HG03558 (cell line): ENCODE data around the gene ATP10B.
A peak's percentile ranks its signal among the peaks of the same experiment; 100 is the strongest.
"Not testable (repeated sequence)": the region's sequence is repeated elsewhere in the genome, so short reads cannot be mapped to it uniquely, and the experiment has no call there.

Source experiments
- ATAC-seq: cut with Tn5 transposase; IDR thresholded peaks from one replicate; pipeline ENCODE4 v1.9.1; 2021; ENCODE audit warnings: moderate number of reproducible peaks; ENCODE audit not compliant: unreplicated experiment; ENCODE audit errors: extremely low read depth

ATP10B gene

DNA sequence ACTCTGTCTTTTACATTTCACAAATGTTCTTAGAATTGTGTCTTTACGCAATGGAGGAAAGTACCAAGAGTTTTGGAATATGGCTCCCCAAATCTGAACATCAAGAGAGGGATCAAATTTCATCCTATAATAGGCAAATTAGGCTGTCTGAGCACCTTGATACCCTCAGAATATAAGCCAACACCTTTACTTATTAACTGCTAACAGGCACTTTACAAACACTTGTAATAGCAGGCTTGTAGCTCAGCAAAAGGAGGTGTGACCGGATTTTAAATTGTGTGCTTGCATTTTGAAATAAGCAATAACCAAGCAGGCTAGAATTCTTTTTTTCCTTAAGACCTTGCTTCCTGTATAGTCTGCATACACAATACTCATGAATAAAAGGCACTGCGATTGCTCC, 92.0 kb downstream of the ATP10B start:
- no peak for ATAC-seq

DNA sequence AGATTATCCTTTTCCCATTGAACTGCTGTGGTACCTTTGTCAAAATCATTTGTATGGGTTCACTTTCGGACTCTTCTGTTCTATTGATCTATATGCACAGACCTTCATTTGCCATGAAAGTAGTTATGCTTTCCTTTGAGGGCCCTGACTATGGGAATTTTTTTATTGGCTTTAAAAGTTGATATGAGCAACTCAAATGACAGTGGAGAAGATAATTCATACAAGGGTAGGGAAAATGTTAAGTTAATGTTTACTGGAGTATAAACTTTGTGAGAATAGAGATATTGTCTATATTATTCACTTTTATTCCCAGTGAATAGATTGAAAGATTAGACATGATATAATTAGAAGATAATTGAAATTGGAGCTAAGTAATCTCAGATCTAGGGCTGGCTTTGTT, 94.8 kb downstream of the ATP10B start:
- no peak for ATAC-seq

DNA sequence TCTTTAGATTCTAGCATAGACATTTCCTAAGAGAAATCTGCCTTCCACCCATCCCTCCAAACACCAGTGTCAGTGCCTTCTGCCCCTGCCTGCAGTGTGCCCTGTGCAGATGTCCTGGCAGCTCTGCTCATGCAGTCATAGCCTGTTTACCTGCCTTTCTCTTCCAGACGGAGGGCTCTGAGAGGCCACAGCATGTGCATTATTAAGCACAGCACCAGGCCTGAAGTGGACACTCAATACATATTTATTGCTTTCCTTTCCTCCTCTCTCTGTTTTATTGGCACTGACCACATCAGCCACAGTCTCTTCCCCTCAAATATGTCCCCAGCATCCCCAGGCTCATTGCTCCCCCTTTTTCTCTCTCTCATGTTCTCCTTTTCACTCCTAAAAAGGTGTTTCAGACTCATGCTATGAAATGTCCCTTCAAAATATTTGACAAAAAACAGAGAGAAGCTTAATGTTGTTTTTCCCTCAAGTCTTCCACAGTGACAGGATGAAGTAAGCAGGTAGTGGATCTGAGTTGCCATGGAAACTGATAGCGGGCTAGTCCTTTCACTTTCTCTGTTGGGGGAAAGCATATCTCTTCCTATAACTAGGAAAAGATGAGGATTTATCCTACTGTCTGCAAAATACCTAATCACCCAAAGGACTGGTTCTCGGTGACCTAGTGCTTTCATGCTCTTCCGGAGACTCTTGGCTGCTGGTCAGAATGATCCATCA, 100.9 kb downstream of the ATP10B start:
- no peak for ATAC-seq

GRCh38 chr5:160749682-160750081, 102.3 kb downstream of the ATP10B start:
- no peak for ATAC-seq

GRCh38 chr5:160749026-160749425, 103.0 kb downstream of the ATP10B start:
- no peak for ATAC-seq

- no peak for ATAC-seq
Observed at GRCh38 chr5:160747987-160748386, 104.0 kb downstream of the ATP10B start.

- ATAC-seq, result no peak
Observed at GRCh38 chr5:160747559-160747958, 104.5 kb downstream of the ATP10B start.

GRCh38 chr5:160744268-160745101, 107.5 kb downstream of the ATP10B start:
- ATAC-seq, result no peak

GRCh38 chr5:160743027-160743426, 109.0 kb downstream of the ATP10B start:
- ATAC-seq, result no peak

- no peak for ATAC-seq
Observed at GRCh38 chr5:160742446-160742845, 109.6 kb downstream of the ATP10B start.

DNA sequence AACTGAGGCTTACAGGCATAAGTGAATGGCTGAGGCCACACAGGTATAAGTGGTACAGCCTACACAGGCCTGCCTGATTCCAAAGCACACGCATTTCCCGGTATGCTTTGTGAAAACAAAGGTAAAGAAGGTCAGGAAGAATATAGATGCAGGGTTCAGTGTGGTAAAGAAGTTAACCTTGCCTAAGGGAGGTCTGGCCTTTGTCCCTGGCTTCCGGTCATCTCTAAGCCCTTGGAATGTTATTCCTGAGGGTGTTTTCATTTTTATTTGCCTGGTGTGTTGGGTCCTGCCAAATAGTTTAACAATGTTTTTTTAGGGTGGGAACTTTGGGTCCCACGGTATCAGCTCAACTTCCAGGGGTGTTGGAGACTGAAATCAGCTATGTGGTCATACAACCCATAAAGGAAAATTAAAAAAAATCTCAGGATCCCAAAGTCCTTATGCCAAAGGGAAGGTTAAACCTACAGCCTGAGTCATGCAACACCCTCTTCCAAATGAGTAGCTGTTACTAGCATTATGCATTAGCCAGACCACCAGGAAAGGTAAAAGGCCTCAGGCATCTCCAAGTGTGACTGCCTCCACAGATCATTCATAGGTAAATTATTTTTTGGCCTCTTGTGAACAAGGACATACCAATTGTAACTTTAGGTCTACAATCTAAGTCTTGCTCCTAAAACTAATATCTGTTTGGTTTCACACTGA, 124.6 kb downstream of the ATP10B start:
- ATAC-seq, result no peak

DNA sequence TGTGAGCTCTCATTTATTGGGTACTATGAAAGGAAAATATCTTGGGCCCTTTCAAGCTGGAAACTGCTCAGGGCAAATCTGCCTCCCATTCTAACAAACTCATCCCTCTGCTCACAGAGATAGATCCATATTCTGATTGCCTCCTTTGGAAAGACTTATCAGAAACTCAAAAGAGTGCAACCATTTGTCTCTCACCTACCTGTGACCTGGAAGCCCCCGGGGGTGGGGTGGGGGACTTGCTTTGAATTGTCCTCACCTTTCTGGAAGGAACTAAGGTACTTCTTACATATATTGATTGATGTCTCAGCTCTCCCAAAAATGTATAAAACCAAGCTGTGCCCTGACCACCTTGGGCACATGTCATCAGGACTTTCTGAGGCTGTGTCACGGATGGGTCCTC, 125.3 kb downstream of the ATP10B start:
- no peak for ATAC-seq

DNA sequence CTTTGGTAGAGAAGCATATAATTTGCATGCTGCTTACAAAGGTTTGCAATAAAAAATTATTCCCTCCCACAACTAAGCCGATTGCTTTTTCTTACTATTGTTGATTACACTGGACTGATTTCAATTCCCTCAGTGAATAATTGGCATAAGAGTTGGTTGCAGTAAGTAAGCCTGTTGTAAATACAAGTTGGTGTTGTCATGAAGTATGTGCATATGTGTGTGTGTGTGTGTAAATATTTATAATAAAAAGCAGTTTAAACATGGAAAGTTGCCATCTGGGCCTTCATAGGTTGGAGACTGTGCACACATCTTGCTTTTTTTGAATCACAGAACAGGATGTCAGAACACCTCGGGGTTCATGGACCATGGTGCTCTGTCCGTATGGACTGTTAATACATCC, 131.2 kb downstream of the ATP10B start:
- ATAC-seq, result no peak

DNA sequence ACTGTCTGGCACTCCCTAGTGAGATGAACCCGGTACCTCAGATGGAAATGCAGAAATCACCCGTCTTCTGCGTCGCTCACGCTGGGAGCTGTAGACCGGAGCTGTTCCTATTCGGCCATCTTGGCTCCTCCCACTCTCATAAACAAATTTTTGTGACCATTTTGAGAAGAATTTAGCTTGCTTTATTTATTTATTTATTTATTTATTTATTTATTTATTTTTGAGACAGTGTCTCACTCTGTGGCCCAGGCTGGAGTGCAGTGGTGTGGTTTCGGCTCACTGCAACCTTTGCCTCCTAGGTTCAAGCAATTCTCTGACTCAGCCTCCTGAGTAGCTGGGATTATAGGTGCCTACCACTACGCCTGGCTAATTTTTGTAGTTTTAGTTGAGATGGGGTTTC, 136.5 kb downstream of the ATP10B start:
- not testable (repeated sequence) for ATAC-seq

- ATAC-seq, result no peak
Observed at GRCh38 chr5:160703547-160704189, 148.3 kb downstream of the ATP10B start.

GRCh38 chr5:160702934-160703333, 149.1 kb downstream of the ATP10B start:
- peak; percentile 87 for ATAC-seq

DNA sequence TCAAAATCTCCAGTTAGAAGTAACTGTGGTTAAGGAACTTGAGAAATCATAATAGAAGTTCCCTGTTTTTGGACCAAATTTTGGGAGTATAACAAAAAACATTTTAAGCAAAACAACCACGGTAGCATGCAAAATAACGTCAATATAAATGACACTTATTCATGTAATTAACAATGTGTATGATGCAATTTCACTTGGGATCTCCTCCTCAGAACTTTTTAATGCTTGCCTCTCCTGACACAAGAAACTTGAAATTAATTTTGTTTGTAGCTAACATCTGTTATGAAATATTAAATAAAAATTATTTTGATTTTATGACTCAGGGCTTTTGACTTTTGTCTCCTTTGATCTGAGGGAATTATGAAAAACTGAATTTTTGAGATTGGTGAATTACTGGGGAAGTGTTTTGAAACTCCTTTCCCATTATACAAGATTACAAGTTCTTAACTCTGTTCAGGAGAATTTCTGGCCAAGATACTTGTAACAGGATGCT, 149.7 kb downstream of the ATP10B start:
- ATAC-seq, result no peak

DNA sequence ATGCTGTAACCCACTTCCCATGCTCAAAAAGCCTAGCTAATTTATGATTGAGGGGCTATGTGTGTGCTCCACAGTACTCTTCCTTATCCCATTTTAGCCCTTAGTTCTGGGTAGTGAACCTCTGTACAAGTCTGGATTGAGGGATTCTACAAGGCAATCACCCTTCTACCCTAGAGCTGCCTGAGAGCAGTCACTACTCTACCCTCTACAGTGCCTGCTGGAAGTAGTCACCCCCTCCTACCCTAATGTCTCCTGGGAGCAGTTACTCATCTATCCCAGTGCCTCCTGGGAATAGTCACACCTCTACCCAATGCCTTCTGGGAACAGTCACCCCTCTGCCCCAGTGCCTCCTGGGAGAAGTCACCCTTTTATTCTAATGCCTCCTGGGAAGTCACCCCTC, 150.6 kb downstream of the ATP10B start:
- ATAC-seq, result no peak

- no peak for ATAC-seq
Observed at GRCh38 chr5:160699301-160699700, 152.7 kb downstream of the ATP10B start.

DNA sequence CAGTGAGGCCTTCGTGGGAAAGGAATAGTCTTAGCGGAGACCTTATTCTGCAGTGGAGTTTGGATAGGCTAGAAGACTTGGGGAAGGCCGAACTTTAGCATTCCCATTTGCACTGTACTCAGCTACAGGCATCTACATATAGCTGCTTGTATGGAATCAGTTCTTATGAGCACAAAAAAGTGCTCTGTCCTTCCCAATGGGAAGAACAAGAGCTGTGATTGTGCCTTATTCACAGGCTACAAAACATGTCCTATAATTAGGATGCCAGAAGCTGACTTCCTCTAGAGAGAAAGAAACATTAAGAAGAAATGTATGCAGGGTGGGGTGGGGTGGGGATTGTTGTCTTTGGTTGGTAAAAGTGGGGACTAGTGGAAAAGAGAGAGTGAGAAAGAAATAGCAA, 154.7 kb downstream of the ATP10B start:
- no peak for ATAC-seq
